Measurements from ENCODE around the gene MUC5B. TPM values are rescaled to one million over a fixed set of nuclear protein-coding genes. Genes with fewer than 3 reads are reported as not detected.

Gene MUC5B
- total RNA-seq, 2 donors from 2014 or later = not detected

DNA sequence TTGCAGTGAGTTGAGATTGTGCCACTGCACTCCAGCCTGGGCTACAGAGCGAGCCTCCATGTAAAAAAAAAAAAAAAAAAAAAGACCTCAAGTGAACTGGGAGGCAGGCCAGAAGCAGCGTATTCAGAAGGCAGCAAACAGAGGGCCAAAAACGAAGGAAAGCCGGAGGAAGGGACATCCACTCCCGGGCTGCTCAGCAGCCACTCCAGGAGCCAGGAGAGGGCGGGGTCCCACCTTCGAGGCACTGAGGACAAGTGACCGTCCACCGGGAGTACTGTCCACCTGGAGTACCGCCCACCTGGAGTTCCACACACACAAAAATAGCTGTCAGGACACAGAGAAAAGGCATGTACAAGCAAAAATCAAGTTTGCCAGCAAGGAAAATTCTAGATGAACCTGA, 81.1 kb downstream of the MUC5B start:
- peak; percentile 57 for DNase-seq (ENCODE audit: low spot score)
- peaks cover 0 to 72% of the 10 kb centered on the region in 2 donors for H3K4me1 ChIP-seq

DNA sequence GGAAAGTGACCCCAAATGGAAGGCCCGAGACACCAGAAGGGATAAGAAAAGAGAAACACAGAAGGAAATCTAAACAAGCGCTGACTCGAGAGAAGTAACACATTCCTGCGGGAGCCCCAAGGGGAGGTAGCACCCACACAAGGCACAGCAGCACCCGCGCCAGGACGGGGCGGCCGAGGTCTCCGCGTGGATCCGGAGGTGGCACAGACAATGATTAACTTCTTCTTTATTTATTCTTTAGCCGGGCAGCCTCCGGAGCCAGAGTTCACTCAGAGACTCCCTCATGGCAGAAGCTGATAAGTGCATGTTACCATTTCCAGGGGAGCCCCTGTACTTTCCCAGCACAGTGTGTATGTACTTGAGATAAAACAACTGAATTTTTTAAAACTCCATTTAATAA, 81.5 kb downstream of the MUC5B start:
- peak; percentile 58 for DNase-seq (ENCODE audit: low spot score)
- Histone ChIP-seq H3K27ac (peak overlapping the region in 1 of 2 donors; percentile 49), H3K27me3 (no peaks in the 10 kb centered on the region), H3K4me3 (no peak overlapping the region), H3K4me1 (peaks cover 0 to 70% of the 10 kb centered on the region in 2 donors), H3K36me3 (no peaks in the 10 kb centered on the region), H3K9me3 (no peaks in the 10 kb centered on the region)
- TF ChIP-seq, protein P1, sequence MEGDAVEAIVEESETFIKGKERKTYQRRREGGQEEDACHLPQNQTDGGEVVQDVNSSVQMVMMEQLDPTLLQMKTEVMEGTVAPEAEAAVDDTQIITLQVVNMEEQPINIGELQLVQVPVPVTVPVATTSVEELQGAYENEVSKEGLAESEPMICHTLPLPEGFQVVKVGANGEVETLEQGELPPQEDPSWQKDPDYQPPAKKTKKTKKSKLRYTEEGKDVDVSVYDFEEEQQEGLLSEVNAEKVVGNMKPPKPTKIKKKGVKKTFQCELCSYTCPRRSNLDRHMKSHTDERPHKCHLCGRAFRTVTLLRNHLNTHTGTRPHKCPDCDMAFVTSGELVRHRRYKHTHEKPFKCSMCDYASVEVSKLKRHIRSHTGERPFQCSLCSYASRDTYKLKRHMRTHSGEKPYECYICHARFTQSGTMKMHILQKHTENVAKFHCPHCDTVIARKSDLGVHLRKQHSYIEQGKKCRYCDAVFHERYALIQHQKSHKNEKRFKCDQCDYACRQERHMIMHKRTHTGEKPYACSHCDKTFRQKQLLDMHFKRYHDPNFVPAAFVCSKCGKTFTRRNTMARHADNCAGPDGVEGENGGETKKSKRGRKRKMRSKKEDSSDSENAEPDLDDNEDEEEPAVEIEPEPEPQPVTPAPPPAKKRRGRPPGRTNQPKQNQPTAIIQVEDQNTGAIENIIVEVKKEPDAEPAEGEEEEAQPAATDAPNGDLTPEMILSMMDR (IDR thresholded peaks at IDR 0.05) = no peak

More for the DNA sequence above, 81.1 kb downstream of the MUC5B start:
- peak overlapping the region in 1 of 2 donors; percentile 49 for H3K27ac ChIP-seq
- H3K9me3 ChIP-seq = no peaks in the 10 kb centered on the region
- no peaks in the 10 kb centered on the region for H3K27me3 ChIP-seq
- no peak overlapping the region for H3K4me3 ChIP-seq
- TF ChIP-seq, protein P1 (IDR thresholded peaks at IDR 0.05) = no peak
- H3K36me3 ChIP-seq = no peaks in the 10 kb centered on the region

DNA sequence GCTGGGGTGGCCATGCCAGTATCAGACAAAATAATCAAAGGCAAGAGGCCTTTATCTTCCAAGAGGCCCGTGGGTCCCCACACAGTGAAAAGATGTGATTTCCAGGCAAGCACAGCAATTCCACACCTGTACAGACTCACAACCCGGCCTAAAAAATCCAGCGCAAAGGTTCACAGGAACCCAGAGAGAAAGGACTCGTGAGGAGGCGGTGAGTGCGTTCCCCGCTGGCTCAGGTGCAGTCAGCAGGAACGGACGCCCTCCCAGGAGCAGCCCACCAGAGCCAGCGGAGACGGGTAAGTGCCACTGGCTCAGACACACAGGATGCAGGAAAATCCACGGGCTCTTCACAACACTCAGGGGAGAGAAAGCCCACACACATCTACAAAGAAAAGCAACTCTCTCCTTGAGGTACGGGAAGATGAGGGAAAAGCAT, 82.2 kb downstream of the MUC5B start:
- Histone ChIP-seq H3K36me3 (no peaks in the 10 kb centered on the region), H3K4me3 (no peak overlapping the region), H3K9me3 (no peaks in the 10 kb centered on the region), H3K4me1 (peaks cover 0 to 68% of the 10 kb centered on the region in 2 donors), H3K27me3 (no peaks in the 10 kb centered on the region), H3K27ac (no peak overlapping the region)
- DNase-seq (ENCODE audit: low spot score) = peak; percentile 57
- TF ChIP-seq, protein P1 (IDR thresholded peaks at IDR 0.05) = no peak

DNA sequence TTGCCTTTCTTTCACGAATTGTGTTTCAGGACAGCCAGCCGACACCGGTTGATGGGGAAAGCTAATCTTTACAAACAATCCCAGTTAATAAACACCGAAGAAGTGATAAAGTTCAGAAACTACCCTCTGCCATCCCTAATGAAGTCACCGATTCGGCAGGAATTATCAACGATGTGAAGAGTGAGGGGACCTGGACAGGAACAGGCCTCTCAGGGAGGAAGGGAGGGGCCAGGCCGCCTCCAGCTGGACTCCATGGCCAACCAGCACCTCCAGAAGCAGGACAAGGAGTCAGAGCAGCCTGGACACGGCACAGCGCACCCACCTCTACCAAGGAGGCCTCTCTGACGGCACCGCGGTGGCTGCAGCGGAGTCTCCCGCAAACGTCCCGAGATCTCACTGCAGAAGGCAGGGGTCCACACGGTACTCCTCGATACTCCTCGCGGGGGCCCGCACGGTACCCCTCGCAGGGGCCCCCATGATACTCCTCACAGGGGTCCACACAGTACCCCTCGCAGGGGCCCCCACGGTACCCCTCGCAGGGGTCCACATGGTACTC, 82.7 kb downstream of the MUC5B start:
- H3K27ac ChIP-seq = no peak overlapping the region
- DNase-seq (ENCODE audit: low spot score) = peak; percentile 38
- no peaks in the 10 kb centered on the region for H3K9me3 ChIP-seq
- no peaks in the 10 kb centered on the region for H3K27me3 ChIP-seq
- H3K4me3 ChIP-seq = no peak overlapping the region
- no peaks in the 10 kb centered on the region for H3K36me3 ChIP-seq
- TF ChIP-seq, protein P1 (IDR thresholded peaks at IDR 0.05) = no peak
- H3K4me1 ChIP-seq = peaks cover 0 to 73% of the 10 kb centered on the region in 2 donors

DNA sequence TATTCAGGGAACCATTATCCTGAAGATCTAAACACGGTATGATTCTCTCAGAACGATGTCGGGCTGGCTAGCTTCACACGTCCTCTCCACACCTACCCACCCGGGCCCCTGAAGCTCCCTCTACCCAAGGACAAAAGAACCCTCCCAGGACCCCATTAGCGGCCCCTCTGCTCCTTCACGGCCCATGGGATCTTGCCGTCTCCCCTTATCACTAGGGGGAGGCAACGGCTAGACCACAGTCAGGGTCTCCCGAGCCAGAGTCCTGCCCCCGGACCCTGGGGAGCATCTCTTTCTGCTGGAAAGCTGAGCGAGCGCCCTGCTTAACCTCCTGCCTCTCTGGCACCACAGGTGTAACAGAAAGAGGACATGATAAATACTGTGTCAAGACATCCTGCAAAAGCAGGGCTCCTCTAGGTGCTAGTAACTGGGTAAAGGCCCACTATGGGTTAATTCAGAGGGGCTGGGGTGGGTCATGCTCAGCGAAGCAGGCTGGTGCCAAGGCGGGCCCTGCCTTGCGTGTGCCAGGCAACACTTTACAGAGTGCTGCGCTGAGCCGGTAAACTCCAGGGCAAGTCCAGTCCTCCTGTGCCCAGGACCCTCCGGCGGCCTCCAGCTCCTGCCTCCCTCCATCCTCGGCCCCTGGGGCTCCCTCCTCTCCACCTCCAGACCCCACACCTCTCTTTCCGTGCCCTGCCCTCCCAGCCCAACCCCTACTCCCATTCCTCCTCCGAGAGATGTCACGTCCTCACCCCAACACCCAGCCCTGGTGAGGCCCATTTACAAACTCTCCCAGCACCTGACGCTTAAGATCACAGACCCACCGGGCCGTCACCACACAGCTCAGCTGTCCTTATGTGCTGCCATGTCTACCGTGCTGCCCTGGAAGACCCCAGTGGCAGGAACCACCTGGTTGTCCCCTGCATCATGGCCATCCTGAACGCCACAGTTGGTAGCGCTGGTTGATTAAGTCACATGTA, 83.6 kb downstream of the MUC5B start:
- Histone ChIP-seq H3K9me3 (no peaks in the 10 kb centered on the region), H3K27me3 (no peaks in the 10 kb centered on the region), H3K27ac (peak overlapping the region in 1 of 2 donors; percentile 1), H3K4me3 (no peak overlapping the region), H3K36me3 (no peaks in the 10 kb centered on the region), H3K4me1 (peaks cover 0 to 76% of the 10 kb centered on the region in 2 donors)
- no peak for DNase-seq (ENCODE audit: low spot score)
- TF ChIP-seq, protein P1 (IDR thresholded peaks at IDR 0.05) = no peak

All from right atrium auricular region (tissue), 2 donors.